Endometrium (tissue), 2 donors: ENCODE results near the gene STK4.
"Not testable (repeated sequence)": the region's sequence is repeated elsewhere in the genome, so short reads cannot be mapped to it uniquely, and the experiment has no call there.

Experiments
- FAIRE-seq: peaks from 2 replicates; lab custom pipeline; 2012; peaks lifted over from hg19 to GRCh38; lab: Jason Lieb, UNC
- donor health status: control.
- donor health status: control.

The STK4 gene

DNA sequence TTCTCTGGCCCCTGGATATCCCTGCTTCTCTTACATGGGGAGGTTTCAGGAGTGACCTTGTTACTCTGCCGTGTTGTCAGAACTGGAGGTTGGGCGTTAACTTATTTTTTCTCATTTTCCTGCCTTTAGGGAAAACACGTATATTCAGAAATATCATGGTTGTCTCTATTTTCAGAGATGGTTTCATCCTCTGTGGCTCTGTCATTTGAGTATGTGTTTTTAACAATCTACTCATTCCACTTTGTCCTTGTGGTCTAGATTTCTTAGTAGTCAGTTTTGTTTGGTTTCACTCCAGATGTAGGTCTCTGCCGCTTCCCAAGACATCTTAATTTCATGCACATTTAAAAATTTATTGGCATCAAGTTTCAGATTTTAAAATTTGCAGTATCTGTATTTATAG lies 88.7 kb downstream of the STK4 start:
- FAIRE-seq = no peak

GRCh38 chr20:45056473-45057173 lies 90.3 kb downstream of the STK4 start:
- FAIRE-seq = no peak

- FAIRE-seq = no peak
These were observed 92.0 kb downstream of the STK4 start for GRCh38 chr20:45058168-45058850.

DNA sequence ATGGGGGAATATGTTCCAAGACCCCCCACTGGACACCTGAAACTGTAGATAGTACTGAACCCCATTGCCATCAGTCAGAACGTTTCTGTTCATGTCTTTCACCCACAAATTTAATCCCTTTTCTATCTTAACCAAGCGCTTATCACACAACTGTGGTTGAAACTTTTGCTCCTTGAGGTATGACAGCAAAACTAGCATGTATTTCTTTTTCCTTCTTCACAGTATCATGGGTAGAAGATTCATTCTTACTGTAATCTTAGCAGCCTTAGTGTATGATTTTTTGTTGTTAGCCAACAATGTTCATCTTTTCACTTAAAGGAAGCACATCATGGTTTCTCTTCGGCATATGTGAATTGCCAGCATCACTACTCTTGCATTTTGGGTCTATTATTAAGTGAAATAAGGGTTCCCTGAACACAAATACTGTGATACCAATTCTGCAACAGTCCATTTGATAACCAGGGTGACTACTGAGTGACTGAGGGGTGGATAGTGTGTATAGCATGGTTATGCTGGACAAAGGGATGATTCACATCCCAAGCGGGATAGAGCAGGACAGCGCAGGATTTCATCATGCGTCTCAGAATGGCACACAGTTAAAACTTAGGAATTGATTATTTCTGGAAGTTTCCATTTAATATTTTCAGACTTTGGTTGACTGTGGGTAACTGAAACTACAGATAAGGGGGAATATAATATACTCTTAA lies 92.9 kb downstream of the STK4 start:
- no peak for FAIRE-seq

GRCh38 chr20:45060294-45060693 lies 94.0 kb downstream of the STK4 start:
- FAIRE-seq = no peak

GRCh38 chr20:45061244-45061643 lies 94.9 kb downstream of the STK4 start:
- FAIRE-seq = no peak

DNA sequence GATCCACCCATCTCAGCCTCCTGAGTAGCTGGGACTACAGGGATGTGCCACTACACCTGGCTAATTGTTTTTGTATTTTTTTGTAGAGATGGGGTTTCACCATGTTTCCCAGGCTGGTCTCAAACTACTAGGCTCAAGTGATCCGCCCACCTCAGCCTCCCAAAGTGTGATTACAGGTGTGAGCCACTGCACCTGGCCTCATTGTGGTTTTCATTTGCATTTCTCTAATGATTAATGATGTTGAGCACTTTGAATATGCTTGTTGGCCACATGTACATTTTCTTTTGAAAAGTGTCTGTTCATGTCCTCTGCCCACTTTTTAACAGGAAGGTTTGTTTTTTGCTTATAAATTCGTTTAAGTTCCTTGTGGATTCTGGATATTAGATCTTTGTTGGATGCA lies 96.8 kb downstream of the STK4 start:
- not testable (repeated sequence) for FAIRE-seq

DNA sequence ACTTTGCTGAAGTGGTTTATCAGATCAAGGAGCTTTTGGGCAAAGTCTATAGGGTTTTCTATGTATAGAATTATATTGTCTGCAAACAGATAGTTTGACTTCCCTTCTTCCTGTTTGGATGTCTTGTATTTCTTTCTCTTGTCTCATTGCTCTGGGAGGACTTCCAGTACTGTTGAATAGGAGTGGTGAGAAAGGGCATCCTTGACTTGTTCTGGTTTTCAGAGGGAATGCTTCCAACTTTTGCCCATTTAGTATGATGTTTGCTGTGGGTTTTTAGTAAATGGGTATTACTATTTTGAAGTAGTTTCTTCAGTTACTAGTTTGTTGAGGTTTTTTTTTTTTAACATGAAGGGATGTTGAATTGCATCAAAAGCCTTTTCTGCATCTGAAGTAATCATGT lies 98.5 kb downstream of the STK4 start:
- FAIRE-seq = no peak

DNA sequence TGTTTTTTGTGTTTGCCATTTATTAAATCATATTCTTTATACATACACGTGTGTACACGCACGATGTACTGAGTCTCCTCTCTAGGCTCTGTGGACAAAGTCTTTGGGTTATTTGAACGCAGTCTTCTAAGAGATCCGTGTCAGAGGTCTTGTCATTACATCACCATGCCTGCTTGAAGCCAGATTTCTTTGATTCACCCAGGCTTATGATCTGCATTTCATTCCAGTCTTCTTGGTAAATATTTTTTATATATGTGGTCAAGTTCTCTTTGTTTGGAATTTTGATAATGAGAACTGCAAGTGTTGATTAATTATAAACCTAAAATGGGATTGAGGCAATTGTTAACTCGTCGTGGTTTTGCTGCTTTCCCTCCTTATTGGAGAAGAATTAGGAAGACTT lies 100.1 kb downstream of the STK4 start:
- FAIRE-seq = no peak

DNA sequence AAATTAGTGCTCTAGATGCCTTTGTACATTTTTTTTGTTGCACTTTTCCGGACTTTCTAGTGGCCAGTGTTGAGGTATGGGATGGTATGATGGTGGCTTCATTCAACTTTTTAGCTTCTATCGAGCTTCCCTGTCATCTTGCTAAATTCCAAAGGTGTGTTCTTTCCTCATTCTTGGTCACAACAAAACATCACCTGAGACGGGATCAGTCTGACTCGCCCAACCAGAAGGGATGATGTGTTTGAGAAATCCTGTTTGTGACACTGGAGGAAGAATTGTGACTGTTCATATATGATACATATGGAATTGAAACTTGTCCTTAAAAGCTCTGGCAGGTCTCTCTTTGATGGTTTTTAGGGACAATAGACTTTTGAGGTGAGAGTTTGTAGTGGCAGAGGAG lies 100.8 kb downstream of the STK4 start:
- FAIRE-seq = no peak

- no peak for FAIRE-seq
These were observed 101.2 kb downstream of the STK4 start for GRCh38 chr20:45067558-45067957.

GRCh38 chr20:45069261-45069660 lies 102.9 kb downstream of the STK4 start:
- no peak for FAIRE-seq

GRCh38 chr20:45070932-45071632 lies 104.8 kb downstream of the STK4 start:
- FAIRE-seq = no peak

- FAIRE-seq = no peak
These were observed 105.8 kb downstream of the STK4 start for GRCh38 chr20:45072066-45072465.

DNA sequence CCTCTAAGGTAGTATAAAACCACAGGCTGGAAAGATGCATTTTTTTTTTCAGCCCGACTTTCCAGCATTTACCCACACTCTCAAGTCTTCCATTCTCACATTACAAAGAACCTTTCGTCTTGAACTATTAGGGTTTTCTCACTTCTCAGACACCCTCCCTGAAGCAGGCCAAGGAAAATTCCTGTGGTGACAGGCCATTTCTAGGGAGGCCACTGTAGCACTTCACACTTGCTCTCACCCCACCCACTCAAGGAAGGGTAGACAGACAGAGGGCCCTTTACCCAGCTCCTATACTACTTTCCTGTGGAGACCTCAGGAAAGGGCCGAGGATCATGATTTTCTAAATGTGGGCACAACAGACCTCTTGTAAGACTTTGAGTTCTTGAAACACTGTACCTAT lies 106.9 kb downstream of the STK4 start:
- no peak for FAIRE-seq

- no peak for FAIRE-seq
These were observed 111.2 kb downstream of the STK4 start for GRCh38 chr20:45077559-45077958.

- FAIRE-seq = no peak
These were observed 114.7 kb downstream of the STK4 start for GRCh38 chr20:45080867-45081624.

GRCh38 chr20:45082468-45082867 lies 116.2 kb downstream of the STK4 start:
- no peak for FAIRE-seq

DNA sequence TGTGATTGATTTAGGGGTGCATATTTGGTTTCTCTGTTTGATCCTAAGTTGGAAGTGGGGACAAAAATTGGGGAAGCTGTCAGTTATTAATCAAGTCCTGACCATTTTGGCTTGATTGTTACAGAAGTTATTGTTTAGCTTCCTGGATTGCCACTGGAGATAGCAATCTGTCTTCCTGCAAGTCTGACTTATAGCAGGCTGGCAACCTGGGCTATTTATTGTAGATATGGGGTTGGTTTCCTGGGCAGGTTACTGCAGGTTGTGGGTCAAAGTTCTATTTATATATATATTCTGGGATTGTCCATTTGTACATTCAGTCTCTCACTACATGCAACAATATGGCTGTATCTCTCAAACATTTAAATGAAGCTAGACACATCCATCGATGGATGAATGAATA lies 116.8 kb downstream of the STK4 start:
- FAIRE-seq = no peak

- FAIRE-seq = no peak
These were observed 119.0 kb downstream of the STK4 start for GRCh38 chr20:45085289-45085688.

- no peak for FAIRE-seq
These were observed 119.6 kb downstream of the STK4 start for GRCh38 chr20:45085867-45086266.
